GM18505 (cell line): ENCODE results near the gene LILRA2.

ENCODE experiments used
- ATAC-seq: cut with Tn5 transposase; IDR thresholded peaks from one replicate; pipeline ENCODE4 v1.9.1; 2021; ENCODE audit not compliant: unreplicated experiment
- POLR2A ChIP-seq: IDR thresholded peaks from 4 replicates; pipeline ENCODE4 v1.6.1; 2011; ENCODE audit warnings: borderline replicate concordance; ENCODE audit not compliant: insufficient read depth, insufficient read length; ENCODE audit errors: extremely low read depth

Gene LILRA2

DNA sequence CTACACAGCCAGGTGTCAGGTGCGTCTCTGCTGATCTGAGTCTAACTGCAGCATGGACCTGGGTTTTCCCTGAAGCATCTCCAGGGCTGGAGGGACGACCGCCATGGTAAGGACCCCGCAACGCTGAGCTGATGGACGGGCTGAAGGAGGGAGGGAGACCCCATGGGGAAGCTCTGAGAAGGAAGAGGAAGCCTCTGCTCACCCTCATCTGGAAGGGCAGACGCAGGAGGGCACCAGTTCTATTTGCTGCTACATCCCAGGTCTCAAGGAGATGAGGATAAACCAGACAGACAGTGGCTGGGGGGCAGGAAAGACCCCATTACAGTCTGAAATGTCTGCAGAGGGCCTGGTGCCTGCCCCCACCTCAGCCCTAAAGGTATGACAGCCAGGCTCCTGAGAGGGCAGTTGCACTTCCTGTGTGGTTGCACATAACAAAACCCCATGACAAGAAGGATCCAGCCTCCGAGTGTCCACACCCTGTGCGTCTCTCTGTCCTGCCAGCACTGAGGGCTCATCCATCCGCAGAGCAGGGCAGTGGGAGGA lies at the start of gene LILRA2:
Gene LILRA2 (plus strand): TSS at position 461 of the 543 bp plus-strand sequence. CDS start 89 bp downstream, outside the sequence.
- no peak for ATAC-seq
- peak; percentile 11 for TF ChIP-seq POLR2A

DNA sequence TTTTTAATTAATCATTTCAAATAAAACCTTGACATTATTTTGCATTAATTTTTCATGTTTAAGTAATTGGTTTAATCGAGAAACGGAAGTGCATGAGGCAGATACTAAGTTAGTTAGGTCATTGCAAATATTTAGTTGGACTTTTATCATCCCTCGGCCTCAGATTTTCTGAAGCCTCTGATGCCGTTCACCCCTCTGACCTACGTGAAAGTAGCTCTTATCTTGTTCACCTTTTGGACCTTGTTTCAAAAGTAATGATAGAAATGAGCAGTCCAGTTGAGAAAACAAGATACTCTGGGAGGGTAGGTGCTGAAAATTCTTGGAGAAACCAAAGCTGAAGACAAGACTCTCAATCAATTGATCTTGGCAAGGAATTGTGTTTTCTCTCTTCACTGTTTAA lies 48.0 kb upstream of the LILRA2 start:
- TF ChIP-seq POLR2A, result no peak
- ATAC-seq, result no peak

DNA sequence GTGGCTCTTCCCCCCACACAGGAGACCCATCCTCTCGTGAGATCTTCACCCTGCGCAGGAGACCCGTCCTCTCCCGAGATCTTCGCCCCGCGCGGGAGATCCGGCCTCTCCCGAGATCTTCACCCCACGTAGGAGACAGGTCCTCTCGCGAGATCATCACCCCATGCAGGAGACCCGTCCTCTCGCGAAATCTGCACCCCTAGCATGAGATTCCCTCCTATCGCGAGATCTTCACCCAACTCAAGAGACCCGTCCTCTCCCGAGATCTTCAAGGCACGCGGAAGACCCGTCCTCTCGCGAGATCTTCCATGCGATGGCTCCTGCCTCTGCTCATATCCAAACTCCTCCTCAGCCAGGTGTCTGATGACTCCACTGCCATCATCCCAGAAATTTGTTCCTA lies 46.6 kb upstream of the LILRA2 start:
- no peak for TF ChIP-seq POLR2A
- ATAC-seq, result no peak

DNA sequence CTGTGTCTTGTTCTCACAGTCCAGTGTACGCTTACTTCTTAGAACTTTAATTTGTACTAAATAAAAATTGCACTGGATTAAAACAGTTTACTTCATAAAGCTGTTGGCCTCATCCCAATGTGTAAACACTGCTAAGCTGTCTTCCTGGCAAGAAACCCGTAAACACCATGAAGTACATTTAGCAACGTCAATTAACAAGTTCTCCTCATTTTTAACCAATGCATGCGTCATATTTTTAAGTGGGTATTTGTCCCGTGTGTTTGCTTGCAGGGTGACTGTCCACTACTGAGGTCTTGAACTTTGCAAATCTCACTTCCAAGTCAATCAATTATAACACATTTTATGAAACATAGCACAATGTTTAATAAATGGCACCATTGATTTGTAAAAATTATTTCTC lies 42.7 kb upstream of the LILRA2 start:
- no peak for TF ChIP-seq POLR2A
- no peak for ATAC-seq

DNA sequence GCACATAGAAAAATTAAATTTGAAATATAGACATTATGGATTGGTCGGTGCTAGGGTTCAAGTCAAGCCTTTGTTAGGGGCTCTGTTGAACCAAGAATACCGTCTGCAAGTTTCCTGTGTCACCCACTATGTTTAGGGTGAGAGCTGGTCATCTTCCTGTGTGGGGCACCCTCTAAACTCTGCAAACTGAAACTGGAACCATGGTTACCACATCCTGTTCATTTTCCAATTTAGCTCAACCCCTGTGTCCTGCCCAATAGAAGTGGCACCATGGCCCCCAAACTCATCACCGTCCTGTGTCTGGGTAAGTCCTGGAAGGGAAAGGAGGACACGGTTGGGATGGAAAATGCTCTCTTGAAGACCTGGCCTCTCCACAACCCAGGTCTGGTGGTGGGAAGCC lies 41.1 kb upstream of the LILRA2 start:
- no peak for ATAC-seq
- peak; percentile 25 for TF ChIP-seq POLR2A

DNA sequence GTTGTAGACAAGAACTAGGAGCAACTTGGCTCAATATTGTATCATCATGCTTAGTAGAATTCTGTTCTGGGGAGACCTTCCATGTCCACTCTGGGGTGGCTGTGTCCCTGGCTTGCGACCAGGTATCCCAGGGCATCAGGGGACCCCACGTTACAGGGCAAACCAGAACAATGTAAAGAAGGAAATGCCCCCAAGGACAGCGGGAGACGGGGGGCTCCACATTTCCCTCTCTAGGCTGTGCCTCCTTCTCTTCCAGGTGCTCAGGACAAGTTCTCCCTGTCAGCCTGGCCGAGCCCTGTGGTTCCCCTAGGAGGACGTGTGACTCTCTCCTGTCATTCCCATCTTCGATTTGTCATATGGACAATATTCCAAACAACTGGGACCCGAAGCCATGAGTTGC lies 40.1 kb upstream of the LILRA2 start:
- no peak for ATAC-seq

DNA sequence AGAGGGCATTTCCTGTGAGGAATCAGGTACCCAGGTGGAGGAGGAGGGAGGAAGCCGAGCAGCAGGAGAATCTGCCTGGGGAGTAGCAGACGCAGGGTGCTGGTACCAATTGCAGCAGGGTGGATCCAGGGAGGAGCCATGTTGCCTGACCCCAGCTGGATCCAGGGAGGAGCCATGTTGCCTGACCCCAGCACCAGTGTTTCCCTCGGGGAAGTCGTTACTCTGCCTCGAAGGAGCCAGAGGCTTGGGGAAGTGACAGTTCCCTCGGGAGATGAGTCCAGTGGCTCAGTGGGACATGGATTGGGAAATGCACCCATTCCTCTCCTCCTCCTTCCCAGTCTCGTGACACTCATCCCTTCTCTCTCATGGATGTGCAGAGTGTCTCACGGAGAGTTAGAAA lies 39.4 kb upstream of the LILRA2 start:
- TF ChIP-seq POLR2A, result no peak
- no peak for ATAC-seq

More for the DNA sequence above, 40.1 kb upstream of the LILRA2 start:
- no peak for TF ChIP-seq POLR2A

DNA sequence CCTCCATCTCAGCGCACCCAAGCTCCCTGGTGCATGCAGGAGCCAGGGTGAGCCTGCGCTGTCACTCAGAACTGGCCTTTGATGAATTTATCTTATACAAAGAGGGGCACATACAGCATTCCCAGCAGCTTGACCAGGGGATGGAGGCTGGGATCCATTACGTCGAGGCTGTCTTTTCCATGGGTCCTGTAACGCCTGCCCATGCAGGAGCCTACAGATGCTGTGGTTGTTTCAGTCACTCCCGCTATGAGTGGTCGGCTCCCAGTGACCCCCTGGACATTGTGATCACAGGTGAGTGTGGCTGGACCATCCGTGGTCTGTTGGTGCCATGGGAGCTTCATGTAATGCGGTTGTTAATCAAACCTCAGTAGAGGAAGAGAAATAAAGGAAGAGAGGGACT lies 38.0 kb upstream of the LILRA2 start:
- no peak for TF ChIP-seq POLR2A
- ATAC-seq, result no peak

DNA sequence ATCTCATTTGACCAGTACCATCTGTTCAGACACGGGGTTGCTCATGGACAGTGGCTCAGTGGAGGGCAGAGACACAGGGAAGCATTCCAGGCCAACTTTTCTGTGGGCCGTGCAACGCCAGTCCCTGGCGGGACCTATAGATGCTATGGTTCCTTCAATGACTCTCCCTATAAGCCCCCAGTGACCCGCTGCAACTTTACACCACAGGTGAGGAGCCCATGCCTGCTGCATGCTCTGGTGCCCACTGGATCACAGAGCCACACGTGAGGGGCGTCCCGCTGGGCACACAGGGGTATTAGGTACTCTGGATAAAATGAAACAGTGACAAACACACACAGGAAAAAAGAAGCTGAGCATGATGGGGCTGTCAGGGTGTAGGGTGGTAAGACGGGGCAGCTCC lies 36.6 kb upstream of the LILRA2 start:
- no peak for TF ChIP-seq POLR2A
- ATAC-seq, result no peak

DNA sequence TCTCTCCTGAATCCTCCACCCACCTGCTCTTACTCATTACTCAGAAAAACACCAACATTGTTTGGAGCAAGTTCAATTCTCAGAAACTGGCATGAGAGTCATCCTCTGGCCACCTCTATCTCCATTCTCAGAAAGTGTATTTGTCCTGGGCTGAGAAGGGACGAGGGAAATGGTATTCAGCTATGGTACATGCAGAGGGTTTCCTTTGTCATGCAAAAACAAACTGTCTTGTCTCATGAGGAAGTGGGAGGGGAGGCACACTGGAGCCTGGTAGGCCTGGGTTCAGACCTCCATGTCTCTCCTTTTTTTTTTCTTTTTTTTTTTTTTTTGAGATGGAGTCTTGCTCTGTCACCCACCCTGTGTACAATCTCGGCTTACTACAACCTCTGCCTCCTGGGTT lies 31.9 kb upstream of the LILRA2 start:
- no peak for ATAC-seq
- no peak for TF ChIP-seq POLR2A

DNA sequence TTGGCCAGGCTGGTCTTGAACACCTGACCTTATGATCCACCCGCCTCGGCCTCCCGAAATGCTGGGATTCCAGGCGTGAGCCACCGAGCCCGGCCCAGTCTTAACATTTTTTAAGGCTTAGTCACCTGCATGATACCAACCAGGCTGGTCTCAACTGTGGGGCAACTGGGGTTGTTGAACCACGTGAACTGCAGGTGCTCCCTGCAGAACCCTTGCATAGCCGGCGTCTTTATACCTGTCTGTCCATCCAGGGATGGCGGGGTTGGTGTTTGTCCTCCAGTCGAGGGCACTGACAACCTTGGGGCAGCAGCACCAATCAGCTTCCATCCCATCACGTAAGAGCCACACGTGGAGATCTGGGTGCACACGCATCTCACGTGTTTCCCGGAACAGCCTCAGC lies 24.8 kb upstream of the LILRA2 start:
- no peak for ATAC-seq

DNA sequence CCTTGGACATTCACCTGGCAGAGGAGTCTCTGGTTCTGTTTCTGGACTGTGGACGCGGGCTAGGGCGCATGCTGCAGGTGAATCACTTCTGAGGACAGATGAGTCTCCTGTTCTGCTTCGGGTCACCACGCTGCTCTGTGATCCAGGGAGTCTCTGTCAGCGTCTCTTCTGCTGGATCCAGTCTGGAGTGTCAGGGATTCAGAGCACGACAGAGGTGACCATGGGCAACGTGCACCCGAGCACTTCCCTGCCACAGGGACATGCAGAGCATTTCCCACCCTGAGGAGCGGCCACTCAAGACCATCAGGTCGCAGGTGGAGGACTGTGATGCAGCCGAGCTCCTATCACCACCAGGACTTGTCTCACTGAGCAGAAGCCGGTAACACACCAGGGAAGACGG lies 24.4 kb upstream of the LILRA2 start:
- TF ChIP-seq POLR2A, result no peak
- no peak for ATAC-seq

More for the DNA sequence above, 24.8 kb upstream of the LILRA2 start:
- no peak for TF ChIP-seq POLR2A

DNA sequence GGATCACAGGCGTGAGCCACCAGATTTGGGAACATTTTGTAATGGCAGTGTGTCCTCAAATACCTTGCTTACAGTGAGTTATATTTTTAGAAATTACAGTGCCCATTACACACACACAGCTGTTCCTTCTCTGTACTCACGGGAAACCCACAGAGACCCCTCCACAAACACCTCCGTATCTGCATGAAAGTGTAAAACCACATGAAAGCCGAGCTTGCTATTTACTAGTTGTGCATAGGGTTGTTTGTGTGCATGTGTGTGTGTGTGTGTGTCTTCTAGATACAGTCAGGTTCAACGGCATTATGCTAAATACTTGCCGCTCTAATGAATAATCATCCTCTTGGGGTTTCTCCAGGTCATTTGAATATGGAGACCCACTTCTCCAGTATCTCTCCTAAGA lies 22.3 kb upstream of the LILRA2 start:
- ATAC-seq, result peak; percentile 60
- TF ChIP-seq POLR2A, result no peak

DNA sequence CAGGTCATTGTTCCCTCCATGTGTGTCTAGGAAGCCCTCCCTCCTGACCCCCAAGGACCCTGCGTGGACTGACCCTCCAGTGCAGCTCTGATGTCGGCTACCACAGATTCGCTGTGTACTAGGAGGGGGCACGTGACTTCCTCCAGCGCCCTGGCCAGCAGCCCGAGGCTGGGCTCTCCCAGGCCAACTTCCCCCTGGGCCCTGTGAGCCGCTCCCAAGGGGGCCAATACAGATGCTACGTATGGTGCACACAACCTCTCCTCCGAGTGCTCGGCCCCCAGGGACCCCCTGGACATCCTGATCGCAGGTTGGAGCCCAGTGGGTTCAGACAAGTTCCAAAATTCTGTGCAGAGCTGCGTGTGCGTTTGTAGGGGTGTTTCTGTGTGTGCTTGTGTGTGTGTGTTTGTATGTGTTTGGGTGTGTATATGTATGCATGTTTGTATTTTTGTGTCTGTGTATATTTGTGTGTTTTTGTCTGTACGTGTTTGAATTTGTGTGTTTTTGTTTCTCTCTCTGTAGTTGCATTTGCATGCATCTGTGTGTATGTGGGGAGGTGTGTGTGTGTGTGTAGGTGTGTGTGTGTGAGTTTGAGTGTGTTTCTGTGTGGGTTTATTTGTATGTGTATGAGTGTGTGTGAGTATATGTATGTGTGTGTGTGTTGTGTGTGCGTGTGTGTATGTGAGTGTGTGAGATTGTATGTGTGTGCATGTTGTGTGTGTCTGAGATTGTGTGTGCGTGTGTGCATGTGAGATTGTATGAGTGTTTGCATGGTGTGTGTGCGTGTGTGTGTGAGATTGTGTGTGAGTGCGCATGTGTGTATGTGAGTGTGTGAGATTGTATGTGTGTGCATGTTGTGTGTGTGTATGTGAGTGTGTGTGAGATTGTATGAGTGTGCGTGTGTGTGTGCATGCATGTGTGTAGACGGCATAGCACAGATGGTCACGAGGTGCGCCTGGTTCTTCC lies 21.4 kb upstream of the LILRA2 start:
- peak; percentile 12 for ATAC-seq
- TF ChIP-seq POLR2A, result no peak

DNA sequence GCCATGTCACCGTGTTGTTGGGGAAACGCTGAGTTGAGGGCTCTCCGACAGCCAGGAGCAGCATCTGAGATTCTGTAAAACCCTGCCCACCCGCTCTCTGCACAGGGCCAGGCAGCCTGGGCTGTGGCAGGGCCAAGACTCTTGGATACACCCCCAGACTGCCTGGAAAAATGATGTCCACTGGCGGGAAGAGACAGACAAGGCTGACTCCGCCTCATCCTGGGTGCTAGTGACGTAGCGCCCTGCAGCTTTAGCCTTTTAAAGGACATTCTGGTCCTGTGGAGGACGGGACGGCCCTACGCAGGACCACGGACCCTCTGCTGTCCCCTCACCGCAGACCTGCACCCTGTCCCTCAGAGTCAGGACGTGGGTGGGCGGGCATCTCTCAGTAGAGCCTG lies 20.7 kb upstream of the LILRA2 start:
- no peak for TF ChIP-seq POLR2A
- ATAC-seq, result no peak

DNA sequence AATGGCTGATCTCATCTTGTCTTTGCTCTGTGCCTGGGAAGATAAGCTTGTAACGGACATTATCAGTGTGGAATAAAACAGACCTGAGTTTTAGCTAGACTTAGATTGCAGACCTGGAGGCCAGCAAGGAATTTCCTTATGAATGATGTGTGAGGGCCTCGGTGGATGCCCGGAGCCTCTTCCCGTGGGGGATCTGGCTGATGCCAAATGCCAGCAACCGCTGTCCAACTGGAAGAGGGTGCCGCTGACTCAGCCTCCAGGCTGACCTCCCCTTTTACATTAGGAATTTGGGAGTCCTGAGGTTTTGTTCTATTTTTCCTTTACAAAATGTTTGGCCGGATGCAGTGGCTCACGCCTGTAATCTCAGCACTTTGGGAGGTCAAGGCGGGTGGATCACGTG lies 19.6 kb upstream of the LILRA2 start:
- TF ChIP-seq POLR2A, result no peak
- no peak for ATAC-seq
